ENCODE results near the gene DNASE1L1. TPM values are rescaled to one million over a fixed set of nuclear protein-coding genes. Genes with fewer than 3 reads are reported as not detected.

Gene DNASE1L1
- total RNA-seq, 1 donor from 2014 or later, result 56.3 TPM

- H3K27me3 ChIP-seq (ENCODE audit: low read depth), result no peaks in the 10 kb centered on the region
- peaks cover 35% of the 10 kb centered on the region for H3K4me1 ChIP-seq
- H3K9me3 ChIP-seq (replicated peaks), result no peaks in the 10 kb centered on the region
- peaks cover 25% of the 10 kb centered on the region for H3K36me3 ChIP-seq
- peak; percentile 38 for DNase-seq
- no peak overlapping the region for H3K27ac ChIP-seq (replicated peaks)
- TF ChIP-seq, protein P1, sequence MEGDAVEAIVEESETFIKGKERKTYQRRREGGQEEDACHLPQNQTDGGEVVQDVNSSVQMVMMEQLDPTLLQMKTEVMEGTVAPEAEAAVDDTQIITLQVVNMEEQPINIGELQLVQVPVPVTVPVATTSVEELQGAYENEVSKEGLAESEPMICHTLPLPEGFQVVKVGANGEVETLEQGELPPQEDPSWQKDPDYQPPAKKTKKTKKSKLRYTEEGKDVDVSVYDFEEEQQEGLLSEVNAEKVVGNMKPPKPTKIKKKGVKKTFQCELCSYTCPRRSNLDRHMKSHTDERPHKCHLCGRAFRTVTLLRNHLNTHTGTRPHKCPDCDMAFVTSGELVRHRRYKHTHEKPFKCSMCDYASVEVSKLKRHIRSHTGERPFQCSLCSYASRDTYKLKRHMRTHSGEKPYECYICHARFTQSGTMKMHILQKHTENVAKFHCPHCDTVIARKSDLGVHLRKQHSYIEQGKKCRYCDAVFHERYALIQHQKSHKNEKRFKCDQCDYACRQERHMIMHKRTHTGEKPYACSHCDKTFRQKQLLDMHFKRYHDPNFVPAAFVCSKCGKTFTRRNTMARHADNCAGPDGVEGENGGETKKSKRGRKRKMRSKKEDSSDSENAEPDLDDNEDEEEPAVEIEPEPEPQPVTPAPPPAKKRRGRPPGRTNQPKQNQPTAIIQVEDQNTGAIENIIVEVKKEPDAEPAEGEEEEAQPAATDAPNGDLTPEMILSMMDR (IDR thresholded peaks at IDR 0.05; ENCODE audit: borderline replicate concordance), result no peak
- intact Hi-C loops (cut with micrococcal nuclease), result no loop called here
- H3K4me3 ChIP-seq, result no peak overlapping the region
Observed at GRCh38 chrX:154431341-154431740, 22.3 kb upstream of the DNASE1L1 start.

- Histone ChIP-seq H3K4me3 (no peak overlapping the region), H3K27ac (replicated peaks) (peak overlapping the region; percentile 40), H3K9me3 (replicated peaks) (no peaks in the 10 kb centered on the region), H3K36me3 (peaks cover 25% of the 10 kb centered on the region), H3K27me3 (ENCODE audit: low read depth) (no peaks in the 10 kb centered on the region), H3K4me1 (peaks cover 31% of the 10 kb centered on the region)
- DNase-seq, result no peak
- intact Hi-C loops (cut with micrococcal nuclease), result no loop called here
- TF ChIP-seq, protein P1 (IDR thresholded peaks at IDR 0.05; ENCODE audit: borderline replicate concordance), result no peak
Observed at GRCh38 chrX:154430916-154431315, 21.9 kb upstream of the DNASE1L1 start.

DNA sequence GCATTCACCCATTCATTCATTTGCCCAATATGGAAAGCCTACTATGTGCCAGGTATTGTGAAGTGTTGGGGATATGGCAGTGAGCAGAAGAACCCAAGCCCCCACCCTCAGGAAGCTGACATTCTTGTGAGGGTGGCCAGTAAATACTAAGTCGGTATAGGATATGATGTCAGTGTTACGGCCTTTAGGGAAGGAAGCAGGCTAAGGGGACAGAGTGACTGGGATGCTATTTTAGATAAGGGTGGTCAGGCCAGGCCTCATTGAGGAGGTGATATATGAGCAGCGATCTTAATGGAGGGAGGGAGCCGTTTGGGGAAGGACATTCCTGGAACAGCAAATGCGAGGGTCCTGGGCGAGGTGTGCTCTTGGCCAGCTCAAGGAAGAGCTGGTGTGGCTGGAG, 21.4 kb upstream of the DNASE1L1 start:
- Histone ChIP-seq H3K27me3 (ENCODE audit: low read depth) (no peaks in the 10 kb centered on the region), H3K27ac (replicated peaks) (peak overlapping the region; percentile 40), H3K9me3 (replicated peaks) (no peaks in the 10 kb centered on the region), H3K4me1 (peaks cover 31% of the 10 kb centered on the region), H3K4me3 (no peak overlapping the region), H3K36me3 (peaks cover 20% of the 10 kb centered on the region)
- TF ChIP-seq, protein P1 (IDR thresholded peaks at IDR 0.05; ENCODE audit: borderline replicate concordance), result no peak
- DNase-seq, result no peak
- intact Hi-C loops (cut with micrococcal nuclease), result no loop called here

DNA sequence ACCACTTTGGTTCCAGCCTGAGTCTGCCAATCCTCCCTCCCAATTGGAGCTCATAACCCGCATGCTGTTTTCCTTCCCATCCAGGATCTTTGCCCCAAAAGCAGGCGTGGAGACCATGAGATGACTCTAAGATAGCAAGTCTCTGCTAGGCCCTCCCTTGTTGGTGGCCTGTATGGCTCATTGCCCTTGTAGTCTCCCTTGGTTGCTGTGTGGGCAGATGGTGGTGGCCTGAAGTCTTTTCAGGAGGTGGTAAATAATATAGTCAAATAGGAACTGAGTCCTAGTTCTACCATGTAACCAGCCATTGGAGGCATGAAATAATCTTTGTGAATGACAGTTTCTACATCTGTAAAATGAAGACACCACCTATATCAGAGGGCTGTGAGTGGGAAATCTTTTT, 20.7 kb upstream of the DNASE1L1 start:
- Histone ChIP-seq H3K27me3 (ENCODE audit: low read depth) (no peaks in the 10 kb centered on the region), H3K4me1 (peaks cover 31% of the 10 kb centered on the region), H3K4me3 (peak overlapping the region; percentile 83), H3K27ac (replicated peaks) (no peak overlapping the region), H3K36me3 (peaks cover 18% of the 10 kb centered on the region), H3K9me3 (replicated peaks) (no peaks in the 10 kb centered on the region)
- intact Hi-C loops (cut with micrococcal nuclease), result no loop called here
- TF ChIP-seq, protein P1 (IDR thresholded peaks at IDR 0.05; ENCODE audit: borderline replicate concordance), result no peak
- DNase-seq, result no peak

DNA sequence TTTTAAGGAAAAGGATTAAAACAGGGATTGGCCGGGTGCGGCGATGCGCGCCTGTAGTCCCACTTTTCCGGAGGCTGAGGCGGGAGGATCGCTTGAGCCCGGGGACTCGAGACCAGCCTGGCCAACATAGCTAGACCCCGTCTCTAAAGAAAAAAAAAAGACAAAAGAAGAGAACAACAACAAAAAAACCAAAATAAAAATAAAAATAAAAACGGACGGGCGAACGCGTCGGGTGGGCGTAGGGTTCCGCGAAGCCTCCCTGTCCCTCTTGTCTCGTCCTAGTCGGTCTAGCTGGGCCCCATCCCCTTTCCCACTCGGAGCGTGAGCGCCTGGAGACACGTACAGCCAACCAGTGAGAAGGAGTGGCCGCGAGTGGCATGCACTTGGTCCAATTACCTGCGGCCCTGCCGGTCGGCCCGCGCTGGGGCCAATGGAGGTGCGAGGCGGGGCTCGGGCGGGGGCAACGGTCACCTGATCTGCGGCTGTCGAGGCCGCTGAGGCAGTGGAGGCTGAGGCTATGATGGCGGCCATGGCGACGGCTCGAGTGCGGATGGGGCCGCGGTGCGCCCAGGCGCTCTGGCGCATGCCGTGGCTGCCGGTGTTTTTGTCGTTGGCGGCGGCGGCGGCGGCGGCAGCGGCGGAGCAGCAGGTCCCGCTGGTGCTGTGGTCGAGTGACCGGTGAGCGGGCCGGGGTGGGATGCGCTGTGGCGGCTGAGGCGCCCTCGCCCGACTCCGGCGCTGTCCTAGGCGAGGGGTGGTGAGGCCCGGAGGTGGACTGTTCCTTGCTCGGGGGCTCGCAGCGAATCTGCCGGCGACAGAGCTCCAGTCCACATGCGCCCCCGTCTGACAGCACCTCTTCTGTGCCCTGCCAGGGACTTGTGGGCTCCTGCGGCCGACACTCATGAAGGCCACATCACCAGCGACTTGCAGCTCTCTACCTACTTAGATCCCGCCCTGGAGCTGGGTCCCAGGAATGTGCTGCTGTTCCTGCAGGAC, 19.4 kb upstream of the DNASE1L1 start, which contains the start of gene ATP6AP1:
ATP6AP1 (plus strand) TSS at position 502 of the 996 bp plus-strand sequence; CDS start at position 518, 16 bp downstream.
- peak; percentile 94 for DNase-seq
- Histone ChIP-seq H3K4me1 (peaks cover 31% of the 10 kb centered on the region), H3K9me3 (replicated peaks) (no peaks in the 10 kb centered on the region), H3K27ac (replicated peaks) (peak within 1 kb of the TSS; percentile 90), H3K27me3 (ENCODE audit: low read depth) (no peaks in the 10 kb centered on the region), H3K4me3 (peak within 1 kb of the TSS; percentile 83), H3K36me3 (peaks cover 17% of the 10 kb centered on the region)
- TF ChIP-seq, protein P1 (IDR thresholded peaks at IDR 0.05; ENCODE audit: borderline replicate concordance), result no peak
- intact Hi-C loops (cut with micrococcal nuclease), result no loop called here
